ENCODE data around the gene FRA10AC1. TPM values are rescaled to one million over a fixed set of nuclear protein-coding genes. Genes with fewer than 3 reads are reported as not detected.

Gene FRA10AC1
- total and polyA plus RNA-seq, 2 of the 13 experiments (the other 11 are each of a cell fraction or from before 2014, with no cell fraction given): 5.3 to 7.4 TPM

GRCh38 chr10:93629647-93630305 is 72.6 kb downstream of the FRA10AC1 start:
- WGBS (ENCODE audit: low lambda C conversion rate): 52% methylated on average over 4 of the region's 7 CpGs
- Histone ChIP-seq H3K4me3 (replicated peaks in 1 of 3; ENCODE audit: insufficient read depth in 1 of 3, low read depth in 2 of 3, low read length in 3 of 3) (no peak overlapping the region), H3K4me1 (ENCODE audit: insufficient read depth, low read length) (no peaks in the 10 kb centered on the region), H3K36me3 (replicated peaks in 1 of 2; ENCODE audit: control insufficient read depth in 1 of 2, insufficient read depth in 2 of 2, low read length in 2 of 2) (no peaks in the 10 kb centered on the region), H3K9me3 (ENCODE audit: low read length) (no peaks in the 10 kb centered on the region), H3K9ac (ENCODE audit: insufficient read depth, low read depth, low read length) (no peak overlapping the region), H3K79me2 (ENCODE audit: insufficient read depth, low read length) (no peaks in the 10 kb centered on the region), H2AFZ (ENCODE audit: low read length) (no peak overlapping the region), H3K4me2 (ENCODE audit: low read depth, low read length) (no peak overlapping the region), H3K27me3 (ENCODE audit: control insufficient read depth in 1 of 2, insufficient read depth in 2 of 2, low read length in 2 of 2) (peaks cover 0 to 18% of the 10 kb centered on the region in 2 experiments; a peak in 4 of 5 replicates), H4K20me1 (ENCODE audit: insufficient read depth, low read length) (no peaks in the 10 kb centered on the region), H3K27ac (ENCODE audit: extremely low read length, insufficient read depth, low read length) (no peak overlapping the region)
- no peak for TF ChIP-seq ZNF652 (CRISPR knock-in tag; IDR thresholded peaks at IDR 0.05; ENCODE audit: borderline replicate concordance, low read depth)
- no peak for DNase-seq (ENCODE audit: low spot score)
- ChIA-PET POLR2A (no interaction called here), CTCF (ENCODE audit: low intra/inter-chr PET ratio, low total read pairs) (no interaction called here)
- in situ Hi-C loops (cut with HindIII; ENCODE audit: extremely low pct_ligation_motif_present, low pct_unique_long_range_greater_than_20kb): no loop called here
- intact Hi-C loops (cut with micrococcal nuclease; ENCODE audit: unreplicated experiment): no loop called here
- no TSS peak for BruUV-seq (replicated peaks)
- no peak for ATAC-seq
- no peak for FAIRE-seq

GRCh38 chr10:93628858-93629257 is 73.5 kb downstream of the FRA10AC1 start:
- FAIRE-seq (no peak), ATAC-seq (no peak), DNase-seq (ENCODE audit: low spot score) (no peak)
- intact Hi-C loops (cut with micrococcal nuclease; ENCODE audit: unreplicated experiment): no loop called here
- ChIA-PET POLR2A (no interaction called here), CTCF (ENCODE audit: low intra/inter-chr PET ratio, low total read pairs) (no interaction called here)
- H3K9ac ChIP-seq (ENCODE audit: insufficient read depth, low read depth, low read length): no peak overlapping the region
- peaks cover 0 to 18% of the 10 kb centered on the region in 2 experiments; a peak in 4 of 5 replicates for H3K27me3 ChIP-seq (ENCODE audit: control insufficient read depth in 1 of 2, insufficient read depth in 2 of 2, low read length in 2 of 2)
- no peak overlapping the region for H2AFZ ChIP-seq (ENCODE audit: low read length)
- WGBS (ENCODE audit: low lambda C conversion rate): 88% methylated on average over 3 of the region's 4 CpGs
- H3K79me2 ChIP-seq (ENCODE audit: insufficient read depth, low read length): no peaks in the 10 kb centered on the region
- no peaks in the 10 kb centered on the region for H3K9me3 ChIP-seq (ENCODE audit: low read length)
- H3K4me3 ChIP-seq (replicated peaks in 1 of 3; ENCODE audit: insufficient read depth in 1 of 3, low read depth in 2 of 3, low read length in 3 of 3): no peak overlapping the region
- no peaks in the 10 kb centered on the region for H3K4me1 ChIP-seq (ENCODE audit: insufficient read depth, low read length)
- in situ Hi-C loops (cut with HindIII; ENCODE audit: extremely low pct_ligation_motif_present, low pct_unique_long_range_greater_than_20kb): no loop called here
- H3K4me2 ChIP-seq (ENCODE audit: low read depth, low read length): no peak overlapping the region
- H3K27ac ChIP-seq (ENCODE audit: extremely low read length, insufficient read depth, low read length): no peak overlapping the region
- no TSS peak for BruUV-seq (replicated peaks)
- H3K36me3 ChIP-seq (replicated peaks in 1 of 2; ENCODE audit: control insufficient read depth in 1 of 2, insufficient read depth in 2 of 2, low read length in 2 of 2): no peaks in the 10 kb centered on the region
- H4K20me1 ChIP-seq (ENCODE audit: insufficient read depth, low read length): no peaks in the 10 kb centered on the region
- TF ChIP-seq GFI1 (CRISPR knock-in tag; IDR thresholded peaks at IDR 0.05; ENCODE audit: borderline replicate concordance) (no peak), SALL1 (CRISPR knock-in tag; IDR thresholded peaks at IDR 0.05) (no peak), TSC22D2 (CRISPR knock-in tag; IDR thresholded peaks at IDR 0.05; ENCODE audit: borderline replicate concordance) (no peak), GTF2F1 (IDR thresholded peaks at IDR 0.05; ENCODE audit: low read length) (no peak), SRSF4 (IDR thresholded peaks at IDR 0.05; ENCODE audit: low read depth, low read length, poor library complexity, severe bottlenecking) (no peak), ZNF782 (CRISPR knock-in tag; IDR thresholded peaks at IDR 0.05; ENCODE audit: borderline replicate concordance) (no peak), CENPBD1 (CRISPR knock-in tag; IDR thresholded peaks at IDR 0.05; ENCODE audit: borderline replicate concordance, low read depth) (no peak), SIN3A (IDR thresholded peaks at IDR 0.05; ENCODE audit: borderline replicate concordance, low read depth, low read length) (no peak), ZNF547 (CRISPR knock-in tag; IDR thresholded peaks at IDR 0.05) (no peak)

All from HepG2 (cell line).